ENCODE results near the gene WDR13.

Gene WDR13

GRCh38 chrX:48601741-48602394, 4.6 kb downstream of the WDR13 start:
- no peak for TF ChIP-seq JUND (IDR thresholded peaks at IDR 0.05; ENCODE audit: low read depth)
- in situ Hi-C loops (cut with HindIII; ENCODE audit: low pct_unique_long_range_greater_than_20kb, low sequenced_read_pairs): no loop called here
- DNase-seq (ENCODE audit: low read depth in 1 of 2, low spot score in 1 of 2): no peak

GRCh38 chrX:48604701-48605100, 7.4 kb downstream of the WDR13 start:
- in situ Hi-C loops (cut with HindIII; ENCODE audit: low pct_unique_long_range_greater_than_20kb, low sequenced_read_pairs): no loop called here
- DNase-seq (ENCODE audit: low read depth in 1 of 2, low spot score in 1 of 2): no peak
- no peak for TF ChIP-seq JUND (IDR thresholded peaks at IDR 0.05; ENCODE audit: low read depth)

GRCh38 chrX:48606091-48606490, 8.8 kb downstream of the WDR13 start:
- DNase-seq (ENCODE audit: low read depth in 1 of 2, low spot score in 1 of 2): no peak
- no peak for TF ChIP-seq JUND (IDR thresholded peaks at IDR 0.05; ENCODE audit: low read depth)
- in situ Hi-C loops (cut with HindIII; ENCODE audit: low pct_unique_long_range_greater_than_20kb, low sequenced_read_pairs): no loop called here

- TF ChIP-seq JUND (IDR thresholded peaks at IDR 0.05; ENCODE audit: low read depth): no peak
- no peak for DNase-seq (ENCODE audit: low read depth in 1 of 2, low spot score in 1 of 2)
- in situ Hi-C loops (cut with HindIII; ENCODE audit: low pct_unique_long_range_greater_than_20kb, low sequenced_read_pairs): no loop called here
These were observed 14.4 kb downstream of the WDR13 start for GRCh38 chrX:48611703-48612102.

- no peak for TF ChIP-seq JUND (IDR thresholded peaks at IDR 0.05; ENCODE audit: low read depth)
- no peak for DNase-seq (ENCODE audit: low read depth in 1 of 2, low spot score in 1 of 2)
- in situ Hi-C loops (cut with HindIII; ENCODE audit: low pct_unique_long_range_greater_than_20kb, low sequenced_read_pairs): no loop called here
These were observed 16.3 kb downstream of the WDR13 start for GRCh38 chrX:48613502-48614160.

GRCh38 chrX:48616576-48616975, 19.3 kb downstream of the WDR13 start:
- in situ Hi-C loops (cut with HindIII; ENCODE audit: low pct_unique_long_range_greater_than_20kb, low sequenced_read_pairs): no loop called here
- TF ChIP-seq JUND (IDR thresholded peaks at IDR 0.05; ENCODE audit: low read depth): no peak
- no peak for DNase-seq (ENCODE audit: low read depth in 1 of 2, low spot score in 1 of 2)

GRCh38 chrX:48617542-48618340, 20.4 kb downstream of the WDR13 start:
- no peak for DNase-seq (ENCODE audit: low read depth in 1 of 2, low spot score in 1 of 2)
- in situ Hi-C loops (cut with HindIII; ENCODE audit: low pct_unique_long_range_greater_than_20kb, low sequenced_read_pairs): no loop called here
- no peak for TF ChIP-seq JUND (IDR thresholded peaks at IDR 0.05; ENCODE audit: low read depth)

GRCh38 chrX:48626401-48627298, 29.4 kb downstream of the WDR13 start:
- no peak for DNase-seq (ENCODE audit: low read depth in 1 of 2, low spot score in 1 of 2)
- no peak for TF ChIP-seq JUND (IDR thresholded peaks at IDR 0.05; ENCODE audit: low read depth)
- in situ Hi-C loops (cut with HindIII; ENCODE audit: low pct_unique_long_range_greater_than_20kb, low sequenced_read_pairs): no loop called here

GRCh38 chrX:48631376-48632090, 34.2 kb downstream of the WDR13 start:
- in situ Hi-C loops (cut with HindIII; ENCODE audit: low pct_unique_long_range_greater_than_20kb, low sequenced_read_pairs): no loop called here
- DNase-seq (ENCODE audit: low read depth in 1 of 2, low spot score in 1 of 2): peak; percentile 71 to 95
- no peak for TF ChIP-seq JUND (IDR thresholded peaks at IDR 0.05; ENCODE audit: low read depth)

- in situ Hi-C loops (cut with HindIII; ENCODE audit: low pct_unique_long_range_greater_than_20kb, low sequenced_read_pairs): no loop called here
- DNase-seq (ENCODE audit: low read depth in 1 of 2, low spot score in 1 of 2): no peak
- TF ChIP-seq JUND (IDR thresholded peaks at IDR 0.05; ENCODE audit: low read depth): no peak
These were observed 34.9 kb downstream of the WDR13 start for GRCh38 chrX:48632207-48632606.

GRCh38 chrX:48636301-48636700, 39.0 kb downstream of the WDR13 start:
- TF ChIP-seq JUND (IDR thresholded peaks at IDR 0.05; ENCODE audit: low read depth): no peak
- in situ Hi-C loops (cut with HindIII; ENCODE audit: low pct_unique_long_range_greater_than_20kb, low sequenced_read_pairs): no loop called here
- no peak for DNase-seq (ENCODE audit: low read depth in 1 of 2, low spot score in 1 of 2)

- in situ Hi-C loops (cut with HindIII; ENCODE audit: low pct_unique_long_range_greater_than_20kb, low sequenced_read_pairs): no loop called here
- DNase-seq (ENCODE audit: low read depth in 1 of 2, low spot score in 1 of 2): no peak
- TF ChIP-seq JUND (IDR thresholded peaks at IDR 0.05; ENCODE audit: low read depth): no peak
These were observed 39.5 kb downstream of the WDR13 start for GRCh38 chrX:48636776-48637175.

Measured in T47D (cell line).